Liver (tissue), 9 donors: ENCODE results near the gene SAPCD2. TPM values are rescaled to one million over a fixed set of nuclear protein-coding genes. Genes with fewer than 3 reads are reported as not detected.

ENCODE experiments used
- DNase-seq: peaks from one replicate; pipeline ENCODE4 v3.0.0-alpha.2; 2017; ENCODE audit warnings: low spot score
- H3K27ac ChIP-seq, 2 donors: one replicate each; pipeline ENCODE4 v1.7.0; 2013; ENCODE audit warnings: inconsistent platforms in 2 of 2, low read length in 2 of 2, control low read depth in 1 of 2, low read depth in 1 of 2, mild to moderate bottlenecking in 1 of 2
- H3K27me3 ChIP-seq, 4 donors: one replicate each; pipeline versions ENCODE4 v1.6.1 to v1.7.0; 2013; ENCODE audit warnings: low read length in 3 of 4, inconsistent platforms in 1 of 4, mild to moderate bottlenecking in 1 of 4, moderate library complexity in 1 of 4; ENCODE audit not compliant: control insufficient read depth in 4 of 4, insufficient read depth in 4 of 4
- H3K36me3 ChIP-seq, 4 donors: one replicate each; pipeline versions ENCODE4 v1.6.1 to v1.7.0; 2013; ENCODE audit warnings: low read length in 3 of 4, mild to moderate bottlenecking in 3 of 4, low read depth in 1 of 4, moderate library complexity in 1 of 4; ENCODE audit not compliant: control insufficient read depth in 4 of 4, insufficient read depth in 3 of 4
- H3K4me1 ChIP-seq, 4 donors: one replicate each; pipeline versions ENCODE4 v1.6.1 to v1.7.0; 2013; ENCODE audit warnings: low read length in 3 of 4, mild to moderate bottlenecking in 3 of 4, moderate library complexity in 1 of 4; ENCODE audit not compliant: control insufficient read depth in 4 of 4, insufficient read depth in 4 of 4
- H3K4me3 ChIP-seq, 3 donors: one replicate each; pipeline versions ENCODE4 v1.6.1 to v1.7.0; 2013; ENCODE audit warnings: low read length in 3 of 3, control low read depth in 1 of 3, low read depth in 1 of 3, mild to moderate bottlenecking in 1 of 3
- H3K9ac ChIP-seq, 2 donors: one replicate each; pipeline ENCODE4 v1.7.0; 2013; ENCODE audit warnings: low read length in 2 of 2, mild to moderate bottlenecking in 2 of 2, moderate library complexity in 2 of 2, control low read depth in 1 of 2, low read depth in 1 of 2
- H3K9me3 ChIP-seq, 4 donors: one replicate each; pipeline versions ENCODE4 v1.6.1 to v1.7.0; 2013; ENCODE audit warnings: low read length in 3 of 4; ENCODE audit not compliant: control insufficient read depth in 4 of 4
- ATF3 ChIP-seq: IDR thresholded peaks from 2 replicates; pipeline ENCODE4 v1.6.1; 2016; ENCODE audit warnings: antibody characterized with exemption
- CTCF ChIP-seq: fragments of 150-350 bp; IDR thresholded peaks from 2 replicates; pipeline ENCODE4 v1.5.1; 2017; ENCODE audit warnings: improper control_type of control experiment, low read depth, low read length; ENCODE audit not compliant: missing input control
- EGR1 ChIP-seq, 2 donors: IDR thresholded peaks; 2 replicates each; pipeline ENCODE4 v1.6.1; 2016 to 2018; ENCODE audit warnings: antibody characterized with exemption in 2 of 2, low read depth in 2 of 2
- FOXA1 ChIP-seq: IDR thresholded peaks from 2 replicates; pipeline ENCODE4 v1.6.1; 2016; ENCODE audit warnings: antibody characterized with exemption
- FOXA2 ChIP-seq: IDR thresholded peaks from 2 replicates; pipeline ENCODE4 v1.6.1; 2016; ENCODE audit warnings: antibody characterized with exemption
- GABPA ChIP-seq, 2 donors: IDR thresholded peaks in 1 of 2; conservative IDR thresholded peaks in 1 of 2; 2 replicates each; pipeline ENCODE4 v1.6.1; 2016; ENCODE audit warnings: antibody characterized with exemption in 2 of 2, mild to moderate bottlenecking in 1 of 2, moderate library complexity in 1 of 2
- HNF4A ChIP-seq, 2 donors: conservative IDR thresholded peaks; 2 replicates each; pipeline ENCODE4 v1.6.1; 2016; ENCODE audit warnings: antibody characterized with exemption in 2 of 2, mild to moderate bottlenecking in 2 of 2
- HNF4G ChIP-seq: IDR thresholded peaks from 2 replicates; pipeline ENCODE4 v1.6.1; 2016; ENCODE audit warnings: antibody characterized with exemption
- JUND ChIP-seq, 2 donors: IDR thresholded peaks; 2 replicates each; pipeline ENCODE4 v1.6.1; 2016; ENCODE audit warnings: antibody characterized with exemption in 2 of 2
- NR2F2 ChIP-seq: IDR thresholded peaks from 2 replicates; pipeline ENCODE4 v1.6.1; 2016; ENCODE audit warnings: antibody characterized with exemption
- RAD21 ChIP-seq, 2 donors: IDR thresholded peaks; 2 replicates each; pipeline ENCODE4 v1.6.1; 2016; ENCODE audit warnings: antibody characterized with exemption in 2 of 2, mild to moderate bottlenecking in 2 of 2
- REST ChIP-seq: IDR thresholded peaks from 2 replicates; pipeline ENCODE4 v1.6.1; 2016; ENCODE audit warnings: antibody characterized with exemption, mild to moderate bottlenecking
- SP1 ChIP-seq: IDR thresholded peaks from 2 replicates; pipeline ENCODE4 v1.6.1; 2018; ENCODE audit warnings: antibody characterized with exemption, mild to moderate bottlenecking
- TAF1 ChIP-seq: conservative IDR thresholded peaks from 2 replicates; pipeline ENCODE4 v1.6.1; 2016; ENCODE audit warnings: antibody characterized with exemption, mild to moderate bottlenecking
- ZBTB33 ChIP-seq: IDR thresholded peaks from 2 replicates; pipeline ENCODE4 v1.6.1; 2016; ENCODE audit warnings: antibody characterized with exemption
- WGBS: extraction: QIAGEN DNeasy Blood & Tissue Kit; methylation state at CpG from one replicate; pipeline ENCODE4 v1.1.7; 2013; 5-methylcytosine and 5-hydroxymethylcytosine counted together
- polyA plus RNA-seq, 2 donors: library from polyadenylated mRNA; stranded (reverse) in 1 of 2; unstranded in 1 of 2; fragments of 200-250 nt in 1 of 2; fragments of >200 nt in 1 of 2; fragmentation: Nextera tagmentation in 1 of 2; extraction: Ambion mirVana in 1 of 2; gene quantifications; one replicate each; pipeline versions ENCODE4 v1.2.1 to v1.2.3, GENCODE V29; 2013 to 2015
- total RNA-seq, 2 donors: library from RNA; depleted of rRNA; stranded (reverse); fragments of >200 nt; gene quantifications; one replicate each; pipeline ENCODE4 v1.2.3, GENCODE V29; 2014
- donor health status: healthy.
- donor health status: healthy.
- donor health status: healthy.
- donor health status: healthy.
- donor health status: healthy.

SAPCD2 gene
- total and polyA plus RNA-seq, 4 donors, result 0.06 to 1.8 (median 0.23) TPM

GRCh38 chr9:137042751-137043727, 27.3 kb downstream of the SAPCD2 start:
- H3K9me3 ChIP-seq, result no peaks in the 10 kb centered on the region
- no peak for DNase-seq
- peaks cover 0 to 29% (median 4%) of the 10 kb centered on the region in 4 donors for H3K4me1 ChIP-seq
- WGBS, result 75% methylated on average over 36 of the region's 36 CpGs
- H3K27ac ChIP-seq, result peak overlapping the region in 1 of 2 donors; percentile 23
- H3K27me3 ChIP-seq, result peaks cover 4 to 22% (median 7%) of the 10 kb centered on the region in 4 donors
- no peak overlapping the region for H3K9ac ChIP-seq
- H3K4me3 ChIP-seq, result no peak overlapping the region
- no peaks in the 10 kb centered on the region for H3K36me3 ChIP-seq
- no peak for TF ChIP-seq TAF1
- TF ChIP-seq GABPA (IDR thresholded peaks at IDR 0.05 in 1 of 2, conservative IDR thresholded peaks at IDR 0.05 in 1 of 2), result no peak
- TF ChIP-seq JUND (IDR thresholded peaks at IDR 0.05), result no peak
- no peak for TF ChIP-seq REST
- TF ChIP-seq FOXA1, result no peak
- TF ChIP-seq RAD21 (IDR thresholded peaks at IDR 0.05), result no peak

GRCh38 chr9:137041124-137041523, 29.2 kb downstream of the SAPCD2 start:
- no peak for DNase-seq
- H3K9me3 ChIP-seq, result no peaks in the 10 kb centered on the region
- H3K27me3 ChIP-seq, result peaks cover 0 to 15% (median 4%) of the 10 kb centered on the region in 4 donors
- H3K27ac ChIP-seq, result no peak overlapping the region
- H3K4me1 ChIP-seq, result peaks cover 0 to 21% (median 2%) of the 10 kb centered on the region in 4 donors
- TF ChIP-seq GABPA (IDR thresholded peaks at IDR 0.05 in 1 of 2, conservative IDR thresholded peaks at IDR 0.05 in 1 of 2) (no peak), CTCF (no peak), FOXA2 (no peak), HNF4A (conservative IDR thresholded peaks at IDR 0.05) (no peak), HNF4G (no peak), NR2F2 (no peak), RAD21 (IDR thresholded peaks at IDR 0.05) (no peak), ATF3 (no peak), ZBTB33 (no peak), SP1 (no peak), EGR1 (IDR thresholded peaks at IDR 0.05; ENCODE audit: low read depth in 2 of 2) (no peak), FOXA1 (no peak)
- no peak overlapping the region for H3K4me3 ChIP-seq
- no peaks in the 10 kb centered on the region for H3K36me3 ChIP-seq
- no peak overlapping the region for H3K9ac ChIP-seq
- 52% methylated on average over 16 of the region's 16 CpGs for WGBS
